Stimulated activated CD8-positive, alpha-beta memory T cell treated with anti-CD3 and anti-CD28 coated beads, Interleukin-15, amount 100 ng/mL, for 1 hour (primary cell): ENCODE results near the gene MACF1.
A peak's percentile ranks its signal among the peaks of the same experiment; 100 is the strongest.
"Not testable (repeated sequence)": the region's sequence is repeated elsewhere in the genome, so short reads cannot be mapped to it uniquely, and the experiment has no call there.

ENCODE experiments used
- DNase-seq: peaks from one replicate; pipeline ENCODE4 v3.0.0-alpha.2; 2020; ENCODE audit warnings: low read depth

MACF1 gene

DNA sequence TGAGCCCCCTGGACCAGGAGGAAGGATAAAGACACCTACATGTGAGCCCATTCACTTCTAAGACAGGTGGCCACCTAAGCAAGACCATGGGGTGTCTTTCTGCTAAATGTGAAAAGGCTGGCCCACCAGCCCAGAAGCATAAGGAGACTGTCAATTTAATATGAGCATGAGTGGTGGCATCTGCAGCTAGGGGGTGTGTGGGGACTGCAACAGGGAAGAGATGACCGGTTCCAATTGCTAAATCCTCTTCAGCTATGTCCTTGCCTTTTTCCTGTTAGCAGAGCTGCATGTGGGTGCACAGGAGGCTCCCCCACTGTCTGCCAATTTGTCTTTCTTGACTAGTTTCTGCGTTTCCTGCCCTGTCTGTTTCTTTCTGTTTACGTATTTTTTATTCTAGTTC lies 264.7 kb downstream of the MACF1 start:
- no peak for DNase-seq

DNA sequence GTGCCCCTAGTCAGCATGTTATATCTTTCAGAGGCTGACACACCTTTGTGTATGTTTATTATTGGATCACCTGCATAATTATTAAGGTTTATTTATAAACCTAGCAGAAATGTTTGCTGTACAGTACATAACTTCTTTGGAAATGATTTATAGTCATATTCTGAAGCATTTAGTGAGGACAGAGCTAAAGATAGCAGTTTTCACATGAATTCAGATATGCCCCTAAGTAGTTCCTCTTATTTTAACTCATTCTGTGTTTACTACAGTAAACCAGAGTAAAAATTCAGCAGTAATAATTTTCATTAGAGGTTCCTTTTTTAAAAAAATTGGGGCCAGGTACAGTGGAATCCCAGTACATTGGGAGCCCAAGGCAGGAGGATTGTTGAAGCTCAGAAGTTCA lies 265.5 kb downstream of the MACF1 start:
- DNase-seq, result no peak

DNA sequence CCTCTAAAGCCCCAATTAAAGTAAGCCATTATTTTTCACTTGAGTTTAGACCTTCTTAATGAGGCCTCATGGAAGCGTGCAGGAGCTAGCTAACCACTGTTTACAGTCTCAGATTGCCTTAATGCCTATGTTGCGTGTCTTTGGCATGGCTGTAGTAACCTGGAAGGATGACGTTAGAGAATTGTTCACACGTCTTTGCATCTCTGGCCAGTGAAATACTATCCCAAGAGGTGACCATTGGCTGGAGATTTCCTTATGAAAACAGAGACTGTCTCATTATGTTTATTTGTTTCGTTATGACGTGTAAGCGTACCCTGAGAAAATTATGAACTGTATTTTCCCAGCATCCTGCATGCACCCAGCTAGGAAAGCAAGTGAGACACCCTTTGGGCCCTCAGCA lies 268.3 kb downstream of the MACF1 start:
- no peak for DNase-seq

DNA sequence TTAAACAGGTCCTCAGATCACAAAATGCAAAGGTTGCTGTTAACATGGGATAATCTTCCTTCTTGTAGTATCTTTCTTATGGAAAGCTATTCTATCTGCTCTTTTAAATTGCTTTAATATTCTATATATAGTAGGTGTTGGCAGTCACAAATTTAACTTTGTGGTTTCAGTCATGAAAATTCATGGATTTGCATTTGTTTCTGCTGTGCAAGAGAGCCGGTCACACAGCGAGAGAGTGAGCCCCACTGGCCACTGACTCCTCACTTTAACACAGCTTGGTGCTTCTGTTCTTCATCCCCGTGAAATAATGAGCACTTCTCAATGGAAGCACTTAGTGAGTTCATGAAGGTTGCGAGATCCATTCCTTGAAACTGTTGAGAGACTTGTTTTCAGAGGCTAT lies 268.8 kb downstream of the MACF1 start:
- DNase-seq, result no peak

DNA sequence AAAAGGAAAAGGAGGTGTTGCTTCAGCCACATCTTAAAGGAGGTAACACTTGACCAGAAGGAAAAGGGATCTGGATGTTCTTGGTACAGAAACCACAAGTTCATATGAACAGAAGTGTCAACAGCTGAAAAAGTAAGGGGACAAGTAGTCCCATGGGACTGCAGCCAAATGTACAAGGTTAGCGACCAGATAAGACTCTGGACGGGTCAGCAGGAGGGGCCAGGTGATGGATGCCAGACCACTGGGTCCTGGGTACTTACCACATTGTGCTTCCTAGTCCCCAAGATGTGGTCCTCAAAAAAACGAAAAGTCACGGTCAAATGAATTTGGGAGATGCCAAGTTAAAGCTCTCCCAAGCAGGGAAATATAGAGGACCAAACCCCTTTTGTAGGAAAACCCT lies 270.3 kb downstream of the MACF1 start:
- no peak for DNase-seq

DNA sequence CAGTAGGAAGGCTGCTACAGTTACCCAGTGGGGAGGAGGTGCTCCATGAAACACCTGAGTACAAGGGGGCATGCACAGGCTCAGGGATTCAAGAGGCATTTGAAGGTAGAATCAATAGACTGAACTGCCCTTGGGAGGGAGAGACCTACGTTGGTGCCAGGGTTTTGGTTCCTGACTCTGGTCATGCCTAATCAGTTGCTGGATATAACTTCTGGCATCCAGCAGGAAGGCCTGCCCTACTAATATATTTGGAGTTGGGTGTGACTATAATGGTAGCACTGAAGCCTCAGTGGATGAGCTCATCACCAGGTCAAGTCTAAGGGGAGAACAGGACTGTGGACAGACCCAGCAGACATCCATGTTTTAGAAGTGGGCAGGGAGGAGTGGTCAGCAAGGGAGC lies 271.1 kb downstream of the MACF1 start:
- not testable (repeated sequence) for DNase-seq

DNA sequence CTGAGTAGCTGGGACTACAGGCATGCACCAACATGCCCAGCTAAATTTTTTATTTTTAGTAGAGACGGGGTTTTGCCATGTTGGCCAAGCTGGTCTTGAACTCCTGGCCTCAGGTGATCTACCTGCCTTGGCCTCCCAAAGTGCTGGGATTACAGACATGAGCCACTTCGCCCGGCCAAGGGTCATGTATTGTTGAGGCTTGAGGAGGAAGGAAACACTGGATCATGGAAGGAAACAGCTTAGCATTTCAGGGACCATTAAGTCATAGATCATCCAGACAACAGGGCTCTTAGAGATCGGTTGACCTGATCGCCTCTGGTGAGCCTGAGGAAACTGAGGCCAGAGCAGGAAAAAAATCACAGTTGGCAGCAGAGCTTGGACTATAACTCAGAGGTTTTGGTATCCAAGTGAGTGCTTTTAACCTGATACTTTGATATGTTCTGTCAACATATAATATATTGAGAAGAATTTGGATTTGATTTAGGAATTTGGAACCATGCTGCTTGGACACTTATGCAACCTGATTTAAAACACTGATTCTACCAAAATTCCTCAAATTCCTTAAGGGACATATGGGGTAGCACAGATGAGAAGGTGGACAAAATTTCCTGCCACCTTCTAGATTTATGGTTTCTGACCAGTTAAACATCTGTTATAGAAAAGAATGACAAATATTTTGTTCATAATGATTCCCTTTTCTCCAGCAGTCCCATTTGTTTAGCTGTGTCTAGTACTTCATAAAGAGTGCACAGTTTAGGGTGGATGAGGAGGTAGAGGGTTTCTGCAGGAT lies 273.8 kb downstream of the MACF1 start:
- no peak for DNase-seq

DNA sequence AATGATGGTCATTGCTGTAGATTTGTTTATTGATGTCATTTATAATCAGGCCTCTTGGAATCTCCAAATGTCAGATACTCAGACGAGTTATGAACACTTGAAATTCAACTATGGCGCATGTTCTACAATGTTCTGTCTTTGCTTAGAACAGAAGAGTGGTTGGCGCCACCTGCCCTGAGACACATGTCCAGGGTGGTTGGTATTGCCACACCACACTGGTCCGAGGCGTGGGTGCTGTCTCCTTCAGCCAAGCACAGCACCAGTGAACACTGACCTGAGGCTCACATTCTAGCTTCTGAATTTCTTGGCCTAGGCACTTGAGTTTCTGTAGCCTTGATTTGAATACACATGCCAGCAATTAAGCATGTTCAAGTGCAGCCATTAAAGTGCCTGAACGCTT lies 276.8 kb downstream of the MACF1 start:
- no peak for DNase-seq

DNA sequence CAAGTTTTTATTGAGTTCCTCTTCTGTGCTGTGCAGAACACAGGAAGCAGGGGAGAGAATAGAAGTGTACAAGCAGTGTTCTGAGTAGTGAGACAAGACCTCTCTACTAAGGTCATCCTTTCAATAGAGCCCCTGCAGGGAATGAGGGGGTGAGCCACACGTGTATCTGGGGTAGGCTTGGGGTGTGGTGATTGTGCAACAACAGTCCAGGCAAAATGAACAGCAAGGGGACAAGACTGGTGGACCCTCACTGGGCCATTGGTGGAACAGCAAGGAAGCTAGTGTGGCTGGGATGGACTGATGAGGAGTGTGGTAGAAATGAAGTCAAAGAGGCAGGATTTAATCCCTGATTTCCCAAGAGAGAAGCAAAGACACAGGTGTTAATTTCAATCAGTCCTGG lies 278.8 kb downstream of the MACF1 start:
- DNase-seq, result no peak

DNA sequence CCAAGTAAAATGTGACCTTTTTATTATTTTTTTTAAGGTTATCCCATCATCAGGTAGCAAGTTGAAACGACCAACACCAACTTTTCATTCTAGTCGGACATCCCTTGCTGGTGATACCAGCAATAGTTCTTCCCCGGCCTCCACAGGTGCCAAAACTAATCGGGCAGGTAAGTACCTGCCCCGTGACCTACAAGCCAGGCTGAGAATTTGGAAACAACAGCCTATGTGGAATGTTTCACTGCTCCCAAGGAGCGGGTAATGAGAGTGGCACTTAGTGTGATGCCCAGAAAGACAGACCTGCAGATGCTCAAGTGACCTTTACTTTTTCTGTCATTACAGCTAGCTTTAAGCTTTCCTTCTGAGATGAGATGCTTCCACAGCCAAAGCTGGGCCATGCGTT lies 280.1 kb downstream of the MACF1 start:
- no peak for DNase-seq

DNA sequence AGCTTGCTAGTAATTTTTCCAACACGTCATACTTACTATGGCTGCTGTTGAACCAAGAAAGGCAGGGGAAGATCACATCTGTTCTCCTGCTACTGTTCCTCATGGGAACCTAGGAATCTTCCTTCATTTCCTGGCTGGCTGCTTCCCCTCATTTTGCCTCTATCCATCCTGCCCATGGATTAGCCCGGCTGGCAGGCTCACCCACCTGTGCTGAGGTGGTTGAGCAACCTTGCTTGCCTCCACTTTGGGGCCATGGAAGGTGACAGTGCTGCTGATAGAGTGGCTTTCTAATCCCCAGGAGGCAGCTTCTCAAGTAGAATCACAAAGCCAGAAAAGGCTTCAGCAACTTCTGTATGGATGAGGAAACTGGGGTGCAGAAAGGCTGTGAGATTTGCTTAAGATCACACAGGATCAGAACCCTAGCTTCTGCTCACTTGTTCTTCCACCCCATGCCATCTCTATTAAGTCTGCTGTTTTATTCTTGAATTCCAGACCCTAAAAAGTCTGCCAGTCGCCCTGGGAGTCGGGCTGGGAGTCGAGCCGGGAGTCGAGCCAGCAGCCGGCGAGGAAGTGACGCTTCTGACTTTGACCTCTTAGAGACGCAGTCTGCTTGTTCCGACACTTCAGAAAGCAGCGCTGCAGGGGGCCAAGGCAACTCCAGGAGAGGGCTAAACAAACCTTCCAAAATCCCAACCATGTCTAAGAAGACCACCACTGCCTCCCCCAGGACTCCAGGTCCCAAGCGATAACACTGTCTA lies 280.7 kb downstream of the MACF1 start:
- DNase-seq, result no peak

DNA sequence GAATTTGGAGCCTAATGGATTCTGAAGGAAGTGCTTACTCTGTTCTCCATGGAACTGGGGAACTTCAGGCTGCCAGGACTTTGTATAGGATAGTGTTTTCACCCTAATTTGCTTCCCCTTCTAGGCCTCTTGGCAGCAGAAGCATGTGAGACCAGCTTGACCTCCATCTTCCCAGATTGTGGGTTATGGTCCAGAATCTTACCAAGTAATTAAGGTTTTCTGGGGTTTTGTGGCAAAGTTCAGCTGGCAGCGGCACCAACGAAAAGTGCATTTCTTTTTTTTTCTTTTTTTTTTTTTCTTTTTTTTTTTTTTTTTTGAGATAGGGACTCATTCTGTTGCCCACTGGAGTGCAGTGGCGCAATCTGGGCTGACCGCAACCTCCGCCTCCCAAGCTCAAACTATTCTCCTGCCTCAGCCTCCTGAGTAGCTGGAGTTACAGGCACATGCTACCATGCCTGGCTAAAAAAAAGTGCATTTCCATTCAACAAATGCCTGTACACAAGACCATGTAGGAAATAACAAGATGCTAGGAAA lies 283.6 kb downstream of the MACF1 start:
- DNase-seq, result no peak

DNA sequence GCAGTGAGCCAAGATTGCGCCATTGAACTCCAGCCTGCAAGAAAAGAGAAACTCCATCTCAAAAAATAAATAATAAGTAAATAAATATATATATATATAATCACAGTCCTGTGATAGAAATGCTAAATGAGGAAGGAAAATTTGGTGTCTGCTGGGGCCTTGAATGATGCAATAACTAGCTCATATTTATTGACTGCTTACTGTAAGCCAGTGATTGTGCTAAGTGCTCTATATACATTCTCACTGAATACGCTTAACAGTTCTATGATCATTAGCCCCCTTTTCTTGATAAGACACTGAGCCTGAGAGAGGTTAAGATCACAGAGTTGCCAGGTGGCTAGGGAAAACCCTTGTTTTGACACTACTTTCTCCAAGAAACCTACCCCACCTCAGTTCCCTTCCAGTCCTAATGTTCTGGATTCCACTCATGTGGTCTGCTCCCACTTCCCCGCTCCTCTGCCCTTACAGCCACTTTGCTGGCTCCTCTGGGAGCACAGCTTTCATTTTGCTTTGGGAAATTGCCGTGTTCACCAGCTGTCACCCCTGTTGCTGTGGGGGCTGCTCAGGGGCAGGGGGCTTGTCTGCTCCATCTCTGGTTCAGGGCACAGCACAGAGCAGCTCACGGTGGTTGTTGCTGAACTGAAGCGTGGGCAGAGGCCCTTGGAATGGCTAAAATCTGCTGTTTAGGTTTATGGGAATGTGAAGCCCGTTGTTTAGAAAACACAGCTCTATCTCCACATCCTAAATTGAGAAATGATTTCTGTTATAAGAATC lies 284.5 kb downstream of the MACF1 start:
- no peak for DNase-seq

DNA sequence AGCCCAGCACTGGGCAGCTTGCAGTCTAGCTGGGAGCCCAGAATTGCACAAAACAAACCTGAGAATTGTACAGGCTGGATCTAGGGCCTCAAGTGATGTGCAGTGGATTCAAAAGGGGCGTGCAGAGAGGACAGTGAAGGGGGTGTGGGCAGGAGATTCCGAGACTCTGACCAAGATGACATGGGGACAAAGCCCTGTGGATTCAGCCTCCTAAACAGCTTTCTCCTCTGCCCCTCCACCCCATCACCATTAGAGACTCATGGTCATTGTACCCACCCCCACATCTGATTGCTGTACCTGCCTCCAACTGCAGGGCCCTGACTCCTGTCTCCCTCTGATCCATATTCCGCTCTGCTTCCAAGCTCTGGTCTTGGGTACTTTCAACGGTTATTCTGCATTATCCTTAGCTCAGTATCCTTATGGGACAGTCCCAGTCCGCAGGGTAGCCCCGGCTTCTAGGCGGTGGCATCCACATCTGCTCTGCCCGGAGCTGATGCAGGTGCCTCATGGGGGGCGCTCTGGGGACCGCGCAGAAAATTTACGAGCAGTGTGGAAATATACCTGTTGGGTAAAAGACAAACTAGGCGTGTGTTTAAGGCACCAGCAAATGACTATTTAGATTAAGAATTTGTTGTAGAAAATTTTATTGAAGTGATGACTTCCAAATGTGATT lies 285.2 kb downstream of the MACF1 start:
- no peak for DNase-seq

DNA sequence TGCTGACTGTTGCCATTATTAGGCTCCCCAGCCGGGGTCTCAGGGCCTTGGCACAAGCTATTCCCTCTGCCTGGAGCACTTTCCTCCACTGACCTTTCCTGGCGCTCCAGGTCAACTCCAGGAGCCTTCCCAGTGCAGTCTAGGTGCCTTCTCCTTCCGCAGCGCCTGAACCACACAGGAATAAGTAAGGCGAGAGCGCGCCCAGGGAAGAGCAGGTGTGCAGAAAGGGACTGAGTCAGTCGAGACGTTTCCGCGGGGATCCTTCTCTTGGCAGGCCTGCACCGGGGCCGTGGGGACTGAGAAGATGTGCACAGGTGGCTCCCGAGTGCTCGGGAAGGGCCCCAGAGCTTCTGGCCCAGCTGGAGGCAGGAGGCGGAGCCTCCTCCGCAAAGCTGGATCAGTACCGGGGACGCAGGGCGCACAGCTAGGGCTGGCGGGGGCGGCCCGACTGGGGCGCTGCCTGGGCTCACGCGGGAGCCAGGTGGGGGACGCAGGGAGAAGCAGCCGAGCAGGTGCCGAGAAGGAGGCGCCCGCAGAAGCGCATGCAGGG lies 286.2 kb downstream of the MACF1 start:
- DNase-seq, result no peak

DNA sequence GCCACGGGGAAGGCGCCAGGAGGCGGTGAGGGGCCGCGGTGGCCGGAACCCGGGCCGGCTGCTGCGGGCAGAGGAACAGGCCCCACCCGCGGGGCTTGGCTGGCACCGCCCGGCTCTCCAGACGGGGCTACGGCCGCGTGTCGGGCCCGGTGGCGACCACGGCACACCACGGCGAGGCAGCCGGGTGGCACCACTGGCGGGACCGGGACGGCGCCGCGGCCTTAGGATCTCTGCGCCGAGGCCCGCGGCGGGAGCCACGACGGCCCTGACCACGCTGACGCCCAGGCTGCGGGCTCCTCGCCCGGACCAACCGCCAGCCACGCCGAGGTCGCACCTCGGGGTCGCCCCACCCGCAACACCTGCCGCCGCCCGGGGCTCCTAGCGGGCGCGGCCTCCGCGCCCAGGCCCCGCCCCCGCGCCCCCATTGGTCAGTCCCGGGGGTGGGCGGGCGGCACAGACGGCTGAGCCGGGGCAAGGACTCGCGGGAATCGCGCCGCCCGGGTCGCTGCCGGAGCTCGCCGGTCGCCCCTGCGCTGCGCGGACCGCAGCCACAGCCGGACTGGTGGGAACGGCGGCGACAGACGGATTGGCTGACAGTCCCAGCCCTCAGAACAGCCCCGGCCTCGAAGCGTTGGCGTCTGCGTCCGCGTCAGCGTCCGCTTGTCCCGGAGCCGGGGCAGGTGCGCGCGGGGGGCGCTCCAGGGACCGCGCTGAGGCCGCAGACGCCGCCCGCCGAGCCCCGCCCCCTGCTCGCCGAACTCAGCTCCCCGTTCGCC lies 286.8 kb downstream of the MACF1 start, which contains the start of gene BMP8A:
Gene BMP8A, plus strand, starts transcription at position 491 of the 776 bp plus-strand sequence. CDS start 356 bp downstream, outside the sequence.
- DNase-seq, result peak; percentile 41

DNA sequence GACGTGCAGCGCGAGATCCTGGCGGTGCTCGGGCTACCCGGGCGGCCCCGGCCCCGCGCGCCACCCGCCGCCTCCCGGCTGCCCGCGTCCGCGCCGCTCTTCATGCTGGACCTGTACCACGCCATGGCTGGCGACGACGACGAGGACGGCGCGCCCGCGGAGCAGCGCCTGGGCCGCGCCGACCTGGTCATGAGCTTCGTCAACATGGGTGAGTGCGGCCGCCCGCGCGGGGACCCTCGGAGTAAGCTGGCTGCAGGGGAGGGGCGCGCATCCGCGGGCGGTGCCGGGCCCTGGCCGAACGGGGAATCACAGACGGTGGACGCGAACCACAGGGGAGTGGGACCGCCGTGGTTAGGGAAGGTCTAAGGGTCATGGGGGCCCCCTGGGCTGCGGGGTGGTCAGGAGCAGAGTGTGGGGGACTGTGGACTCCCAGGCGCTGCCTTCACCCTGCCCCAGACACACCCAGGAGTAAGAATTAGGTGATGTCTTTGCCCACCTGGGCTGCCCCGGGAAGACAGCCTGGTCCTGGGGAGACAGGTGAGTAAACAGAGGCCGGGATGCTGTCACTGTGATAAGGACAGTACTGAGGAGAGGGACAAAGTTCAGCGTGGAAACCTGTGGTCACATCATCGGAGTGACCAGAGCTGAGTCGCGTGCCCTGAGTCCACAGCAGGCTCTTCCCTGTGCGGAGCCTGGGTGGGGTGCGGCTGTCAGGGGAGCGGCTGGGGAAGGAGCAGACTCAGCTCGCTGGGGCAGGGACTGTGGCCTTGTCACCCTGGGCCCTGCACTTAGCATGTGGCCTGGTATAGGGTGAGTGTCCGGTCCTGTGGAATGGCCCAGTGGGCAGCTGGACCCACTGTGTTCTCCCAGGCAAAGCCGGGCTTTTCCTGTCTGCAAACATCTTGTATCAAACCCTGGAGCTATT lies 287.9 kb downstream of the MACF1 start:
- not testable (repeated sequence) for DNase-seq

DNA sequence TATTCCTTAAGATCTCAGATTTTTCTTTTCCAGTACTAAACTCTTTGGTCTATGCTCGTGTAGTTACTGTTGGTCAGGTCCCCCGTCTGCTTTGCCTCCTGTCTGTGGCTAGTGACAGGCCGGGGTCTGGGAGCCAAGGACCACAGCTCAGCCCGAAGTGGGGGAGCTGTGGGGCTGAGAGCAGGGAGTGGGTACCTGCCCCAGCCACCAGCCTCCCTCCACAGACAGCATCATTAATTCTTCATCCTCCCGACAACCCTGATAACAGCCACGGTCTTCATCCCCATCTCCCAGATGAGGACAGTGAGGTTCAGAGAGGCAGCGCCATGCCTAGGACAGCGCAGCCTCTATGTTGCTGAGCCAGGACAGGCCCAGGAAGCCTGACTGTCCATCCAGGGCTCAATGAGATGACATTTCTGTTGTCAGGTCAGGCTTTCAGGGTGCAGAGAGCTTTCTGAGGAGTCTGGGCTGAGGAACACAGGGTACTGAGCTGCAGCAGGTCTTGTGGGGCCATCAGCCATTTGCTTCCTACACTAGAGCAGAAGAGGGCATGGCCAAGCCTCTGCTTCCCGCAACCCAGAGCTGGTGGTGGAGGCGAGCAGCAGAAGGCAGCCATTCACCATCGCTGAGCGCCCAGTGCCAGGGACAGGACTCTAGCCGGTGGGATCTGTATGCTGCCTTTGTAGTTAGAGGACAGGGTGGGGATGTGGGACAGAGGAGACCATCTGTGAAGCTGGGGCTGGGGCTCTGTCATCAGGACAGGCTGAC lies 288.7 kb downstream of the MACF1 start:
- DNase-seq, result not testable (repeated sequence)
